ENCODE measurements around the gene GLP2R.

The GLP2R gene

GRCh38 chr17:9829343-9829742 lies 3.6 kb downstream of the GLP2R start:
- no peak overlapping the region for H3K27ac ChIP-seq (ENCODE audit: low read depth, low read length)
- no peaks in the 10 kb centered on the region for H3K9me2 ChIP-seq (replicated peaks; ENCODE audit: insufficient read depth, low read length)
- H2AFZ ChIP-seq (ENCODE audit: low read depth, low read length, severe bottlenecking), result no peak overlapping the region

GRCh38 chr17:9830711-9831110 lies 5.0 kb downstream of the GLP2R start:
- no peaks in the 10 kb centered on the region for H3K9me3 ChIP-seq (ENCODE audit: insufficient read depth, low read length)
- no peaks in the 10 kb centered on the region for H4K20me1 ChIP-seq (ENCODE audit: low read depth, low read length)
- H3K79me2 ChIP-seq (ENCODE audit: insufficient read depth, low read length), result no peaks in the 10 kb centered on the region
- no peaks in the 10 kb centered on the region for H3F3A ChIP-seq (ENCODE audit: insufficient read depth)
- no peak overlapping the region for H3K9ac ChIP-seq (ENCODE audit: low read length)
- H3K9me2 ChIP-seq (replicated peaks; ENCODE audit: insufficient read depth, low read length), result no peaks in the 10 kb centered on the region
- no peak overlapping the region for H2AFZ ChIP-seq (ENCODE audit: low read depth, low read length, severe bottlenecking)
- H3K27me3 ChIP-seq (ENCODE audit: low read length), result no peaks in the 10 kb centered on the region
- no peak overlapping the region for H3K4me2 ChIP-seq (ENCODE audit: low read depth, low read length, poor library complexity, severe bottlenecking)
- TF ChIP-seq CTCF (IDR thresholded peaks at IDR 0.05; ENCODE audit: insufficient read depth, low read length, poor library complexity, severe bottlenecking) (no peak), EZH2phosphoT487 (conservative IDR thresholded peaks at IDR 0.05; ENCODE audit: low read length) (no peak)
- no peaks in the 10 kb centered on the region for H3K36me3 ChIP-seq (ENCODE audit: low read length)
- H3K4me3 ChIP-seq (ENCODE audit: insufficient read depth, low read length, poor library complexity, severe bottlenecking), result no peak overlapping the region
- H3K27ac ChIP-seq (ENCODE audit: low read depth, low read length), result no peak overlapping the region

More at GRCh38 chr17:9829343-9829742, 3.6 kb downstream of the GLP2R start:
- TF ChIP-seq CTCF (IDR thresholded peaks at IDR 0.05; ENCODE audit: insufficient read depth, low read length, poor library complexity, severe bottlenecking) (no peak), EZH2phosphoT487 (conservative IDR thresholded peaks at IDR 0.05; ENCODE audit: low read length) (no peak)
- Histone ChIP-seq H3K9me3 (ENCODE audit: insufficient read depth, low read length) (no peaks in the 10 kb centered on the region), H4K20me1 (ENCODE audit: low read depth, low read length) (no peaks in the 10 kb centered on the region), H3K4me2 (ENCODE audit: low read depth, low read length, poor library complexity, severe bottlenecking) (no peak overlapping the region), H3F3A (ENCODE audit: insufficient read depth) (no peaks in the 10 kb centered on the region), H3K27me3 (ENCODE audit: low read length) (no peaks in the 10 kb centered on the region), H3K36me3 (ENCODE audit: low read length) (no peaks in the 10 kb centered on the region), H3K4me3 (ENCODE audit: insufficient read depth, low read length, poor library complexity, severe bottlenecking) (no peak overlapping the region), H3K79me2 (ENCODE audit: insufficient read depth, low read length) (no peaks in the 10 kb centered on the region), H3K9ac (ENCODE audit: low read length) (no peak overlapping the region)

- no peaks in the 10 kb centered on the region for H3F3A ChIP-seq (ENCODE audit: insufficient read depth)
- no peaks in the 10 kb centered on the region for H3K9me2 ChIP-seq (replicated peaks; ENCODE audit: insufficient read depth, low read length)
- H3K4me2 ChIP-seq (ENCODE audit: low read depth, low read length, poor library complexity, severe bottlenecking), result no peak overlapping the region
- no peak overlapping the region for H3K27ac ChIP-seq (ENCODE audit: low read depth, low read length)
- H2AFZ ChIP-seq (ENCODE audit: low read depth, low read length, severe bottlenecking), result no peak overlapping the region
- no peaks in the 10 kb centered on the region for H3K9me3 ChIP-seq (ENCODE audit: insufficient read depth, low read length)
- H4K20me1 ChIP-seq (ENCODE audit: low read depth, low read length), result no peaks in the 10 kb centered on the region
- no peaks in the 10 kb centered on the region for H3K79me2 ChIP-seq (ENCODE audit: insufficient read depth, low read length)
- H3K36me3 ChIP-seq (ENCODE audit: low read length), result no peaks in the 10 kb centered on the region
- no peak overlapping the region for H3K9ac ChIP-seq (ENCODE audit: low read length)
- TF ChIP-seq EZH2phosphoT487 (conservative IDR thresholded peaks at IDR 0.05; ENCODE audit: low read length), result no peak
- TF ChIP-seq CTCF (IDR thresholded peaks at IDR 0.05; ENCODE audit: insufficient read depth, low read length, poor library complexity, severe bottlenecking), result no peak
- no peaks in the 10 kb centered on the region for H3K27me3 ChIP-seq (ENCODE audit: low read length)
- H3K4me3 ChIP-seq (ENCODE audit: insufficient read depth, low read length, poor library complexity, severe bottlenecking), result no peak overlapping the region
Observed at GRCh38 chr17:9833922-9834321, 8.2 kb downstream of the GLP2R start.
